ENCODE results near the gene PPM1B. TPM values are rescaled to one million over a fixed set of nuclear protein-coding genes. Genes with fewer than 3 reads are reported as not detected.

The PPM1B gene
- total RNA-seq, 1 experiment from 2014 or later: 43.5 TPM

- no peaks in the 10 kb centered on the region for H3K9me3 ChIP-seq (ENCODE audit: low read depth, low read length, poor library complexity, severe bottlenecking)
- DNase-seq (ENCODE audit: low spot score): peak; percentile 13
- BruUV-seq (replicated peaks): no TSS peak
- no peaks in the 10 kb centered on the region for H3K27me3 ChIP-seq (replicated peaks; ENCODE audit: insufficient read depth, low read depth, low read length, poor library complexity)
- no peak overlapping the region for H3K27ac ChIP-seq (ENCODE audit: low read depth, low read length, poor library complexity, severe bottlenecking)
- H3K4me1 ChIP-seq (ENCODE audit: insufficient read depth, low read length, poor library complexity, severe bottlenecking): peaks cover 7% of the 10 kb centered on the region
- H3K4me3 ChIP-seq (ENCODE audit: low read depth, low read length, poor library complexity, severe bottlenecking): no peak overlapping the region
- POLR2A ChIA-PET (ENCODE audit: low non-redundant PET): no interaction called here
- CTCF ChIA-PET: no interaction called here
- H3K36me3 ChIP-seq (ENCODE audit: insufficient read depth, low read length, poor library complexity, severe bottlenecking): peaks cover 3% of the 10 kb centered on the region
- intact Hi-C loops (cut with micrococcal nuclease; ENCODE audit: unreplicated experiment): no loop called here
- TF ChIP-seq CTCF (conservative IDR thresholded peaks at IDR 0.05; ENCODE audit: low read depth, low read length) (no peak), EZH2 (IDR thresholded peaks at IDR 0.05; ENCODE audit: borderline replicate concordance, low read depth, low read length, poor library complexity, severe bottlenecking) (no peak)
Observed at GRCh38 chr2:44200759-44201158, 32.1 kb downstream of the PPM1B start.

GRCh38 chr2:44201648-44202165 lies 33.0 kb downstream of the PPM1B start:
- TF ChIP-seq EZH2 (IDR thresholded peaks at IDR 0.05; ENCODE audit: borderline replicate concordance, low read depth, low read length, poor library complexity, severe bottlenecking) (no peak), CTCF (conservative IDR thresholded peaks at IDR 0.05; ENCODE audit: low read depth, low read length) (no peak)
- Histone ChIP-seq H3K4me1 (ENCODE audit: insufficient read depth, low read length, poor library complexity, severe bottlenecking) (peaks cover 7% of the 10 kb centered on the region), H3K4me3 (ENCODE audit: low read depth, low read length, poor library complexity, severe bottlenecking) (no peak overlapping the region), H3K27me3 (replicated peaks; ENCODE audit: insufficient read depth, low read depth, low read length, poor library complexity) (no peaks in the 10 kb centered on the region), H3K36me3 (ENCODE audit: insufficient read depth, low read length, poor library complexity, severe bottlenecking) (peaks cover 3% of the 10 kb centered on the region), H3K9me3 (ENCODE audit: low read depth, low read length, poor library complexity, severe bottlenecking) (no peaks in the 10 kb centered on the region), H3K27ac (ENCODE audit: low read depth, low read length, poor library complexity, severe bottlenecking) (no peak overlapping the region)
- intact Hi-C loops (cut with micrococcal nuclease; ENCODE audit: unreplicated experiment): no loop called here
- POLR2A ChIA-PET (ENCODE audit: low non-redundant PET): no interaction called here
- CTCF ChIA-PET: interaction anchor here (0.6 kb wide), 1 partner anchor 749 kb away, joined by 3 read pairs; no protein-coding TSS in a partner anchor
- TSS peak; percentile 51 for BruUV-seq (replicated peaks)
- DNase-seq (ENCODE audit: low spot score): no peak

- POLR2A ChIA-PET (ENCODE audit: low non-redundant PET): no interaction called here
- no peak overlapping the region for H3K4me3 ChIP-seq (ENCODE audit: low read depth, low read length, poor library complexity, severe bottlenecking)
- H3K9me3 ChIP-seq (ENCODE audit: low read depth, low read length, poor library complexity, severe bottlenecking): no peaks in the 10 kb centered on the region
- H3K36me3 ChIP-seq (ENCODE audit: insufficient read depth, low read length, poor library complexity, severe bottlenecking): peaks cover 3% of the 10 kb centered on the region
- TF ChIP-seq CTCF (conservative IDR thresholded peaks at IDR 0.05; ENCODE audit: low read depth, low read length) (no peak), EZH2 (IDR thresholded peaks at IDR 0.05; ENCODE audit: borderline replicate concordance, low read depth, low read length, poor library complexity, severe bottlenecking) (no peak)
- no peak for DNase-seq (ENCODE audit: low spot score)
- CTCF ChIA-PET: no interaction called here
- no peaks in the 10 kb centered on the region for H3K27me3 ChIP-seq (replicated peaks; ENCODE audit: insufficient read depth, low read depth, low read length, poor library complexity)
- no TSS peak for BruUV-seq (replicated peaks)
- H3K4me1 ChIP-seq (ENCODE audit: insufficient read depth, low read length, poor library complexity, severe bottlenecking): peaks cover 7% of the 10 kb centered on the region
- intact Hi-C loops (cut with micrococcal nuclease; ENCODE audit: unreplicated experiment): no loop called here
- H3K27ac ChIP-seq (ENCODE audit: low read depth, low read length, poor library complexity, severe bottlenecking): no peak overlapping the region
Observed at GRCh38 chr2:44203542-44203941, 34.9 kb downstream of the PPM1B start.

All from A673 (cell line).